Mesodermal cell (in vitro differentiated cells): ENCODE results near the gene TCF12.

Experiments used
- H3K27ac ChIP-seq: 2 replicates; pipeline ENCODE4 v1.7.0; 2013; ENCODE audit warnings: mild to moderate bottlenecking, low read depth, low read length, moderate library complexity; ENCODE audit not compliant: severe bottlenecking
- H3K36me3 ChIP-seq: 2 replicates; pipeline ENCODE4 v1.7.1; 2013; ENCODE audit warnings: mild to moderate bottlenecking, low read length, moderate library complexity; ENCODE audit not compliant: control insufficient read depth, insufficient read depth
- H3K4me1 ChIP-seq: one replicate; pipeline ENCODE4 v1.7.1; 2013; ENCODE audit warnings: mild to moderate bottlenecking, low read length; ENCODE audit not compliant: insufficient read depth, control insufficient read depth, poor library complexity, severe bottlenecking
- H3K4me3 ChIP-seq: 2 replicates; pipeline ENCODE4 v1.7.0; 2013; ENCODE audit warnings: low read length, control low read depth, mild to moderate bottlenecking; ENCODE audit not compliant: insufficient read depth, poor library complexity, severe bottlenecking; ENCODE audit errors: extremely low read depth
- H3K9me3 ChIP-seq: 2 replicates; pipeline ENCODE4 v1.7.1; 2013; ENCODE audit warnings: mild to moderate bottlenecking, low read length, moderate library complexity; ENCODE audit not compliant: control insufficient read depth
- WGBS, 2 experiments: methylation state at CpG; one replicate each; pipeline ENCODE4 v1.1.5; 2013; ENCODE audit warnings: missing lambda C conversion rate in 2 of 2; ENCODE audit not compliant: insufficient coverage in 2 of 2; 5-methylcytosine and 5-hydroxymethylcytosine counted together

The TCF12 gene

GRCh38 chr15:57302640-57303257 is 384.3 kb downstream of the TCF12 start:
- Histone ChIP-seq H3K9me3 (no peaks in the 10 kb centered on the region), H3K4me1 (peaks cover 3% of the 10 kb centered on the region)
- WGBS, 2 experiments = 72 to 86% methylated on average over 8 of the region's 9 CpGs

GRCh38 chr15:57305009-57305408 is 386.6 kb downstream of the TCF12 start:
- H3K36me3 ChIP-seq = no peaks in the 10 kb centered on the region
- WGBS, 2 experiments = 96 to 100% methylated on average over 3 to 4 of the region's 4 CpGs
- no peaks in the 10 kb centered on the region for H3K9me3 ChIP-seq
- H3K4me3 ChIP-seq = no peak overlapping the region
- H3K27ac ChIP-seq = no peak overlapping the region
- no peaks in the 10 kb centered on the region for H3K4me1 ChIP-seq

More at GRCh38 chr15:57302640-57303257, 384.3 kb downstream of the TCF12 start:
- H3K27ac ChIP-seq = no peak overlapping the region
- H3K4me3 ChIP-seq = no peak overlapping the region
- no peaks in the 10 kb centered on the region for H3K36me3 ChIP-seq

- Histone ChIP-seq H3K9me3 (no peaks in the 10 kb centered on the region), H3K4me1 (no peaks in the 10 kb centered on the region), H3K4me3 (peak overlapping the region; percentile 37), H3K36me3 (no peaks in the 10 kb centered on the region), H3K27ac (peak overlapping the region; percentile 63)
- 6 to 12% methylated on average over 37 to 38 of the region's 45 CpGs for WGBS, 2 experiments
Measured at GRCh38 chr15:57306161-57306943, 387.9 kb downstream of the TCF12 start.

- 48 to 76% methylated on average over 15 to 23 of the region's 24 CpGs for WGBS, 2 experiments
- Histone ChIP-seq H3K4me1 (no peaks in the 10 kb centered on the region), H3K36me3 (no peaks in the 10 kb centered on the region), H3K4me3 (peak overlapping the region; percentile 37), H3K9me3 (no peaks in the 10 kb centered on the region), H3K27ac (no peak overlapping the region)
Measured at GRCh38 chr15:57306944-57307411, 388.5 kb downstream of the TCF12 start.

- H3K27ac ChIP-seq = no peak overlapping the region
- WGBS, 2 experiments = 90 to 91% methylated on average over 8 to 10 of the region's 13 CpGs
- H3K9me3 ChIP-seq = no peaks in the 10 kb centered on the region
- no peaks in the 10 kb centered on the region for H3K4me1 ChIP-seq
- no peak overlapping the region for H3K4me3 ChIP-seq
- no peaks in the 10 kb centered on the region for H3K36me3 ChIP-seq
Measured at GRCh38 chr15:57307527-57308169, 389.2 kb downstream of the TCF12 start.

- H3K4me1 ChIP-seq = no peaks in the 10 kb centered on the region
- no peak overlapping the region for H3K27ac ChIP-seq
- WGBS, 2 experiments = 95 to 99% methylated on average over 3 to 4 of the region's 5 CpGs
- no peak overlapping the region for H3K4me3 ChIP-seq
- no peaks in the 10 kb centered on the region for H3K9me3 ChIP-seq
- H3K36me3 ChIP-seq = no peaks in the 10 kb centered on the region
Measured at GRCh38 chr15:57308170-57308545, 389.7 kb downstream of the TCF12 start.

GRCh38 chr15:57309856-57310760 is 391.7 kb downstream of the TCF12 start:
- Histone ChIP-seq H3K36me3 (no peaks in the 10 kb centered on the region), H3K9me3 (no peaks in the 10 kb centered on the region), H3K4me3 (no peak overlapping the region), H3K4me1 (no peaks in the 10 kb centered on the region), H3K27ac (no peak overlapping the region)
- WGBS, 2 experiments = 92 to 95% methylated on average over 12 to 14 of the region's 21 CpGs

- H3K4me3 ChIP-seq = no peak overlapping the region
- no peak overlapping the region for H3K27ac ChIP-seq
- no peaks in the 10 kb centered on the region for H3K9me3 ChIP-seq
- 92 to 99% methylated on average over 7 to 9 of the region's 9 CpGs for WGBS, 2 experiments
- H3K4me1 ChIP-seq = no peaks in the 10 kb centered on the region
- no peaks in the 10 kb centered on the region for H3K36me3 ChIP-seq
Measured at GRCh38 chr15:57310876-57311275, 392.4 kb downstream of the TCF12 start.

- Histone ChIP-seq H3K4me1 (no peaks in the 10 kb centered on the region), H3K27ac (no peak overlapping the region), H3K9me3 (no peaks in the 10 kb centered on the region), H3K4me3 (no peak overlapping the region), H3K36me3 (no peaks in the 10 kb centered on the region)
- WGBS, 2 experiments = 95 to 97% methylated on average over 3 to 5 of the region's 6 CpGs
Measured at GRCh38 chr15:57312006-57312317, 393.5 kb downstream of the TCF12 start.
